Measurements from ENCODE around the gene KDM6A. TPM values are rescaled to one million over a fixed set of nuclear protein-coding genes. Genes with fewer than 3 reads are reported as not detected.

KDM6A gene
- total and polyA plus RNA-seq, 11 donors: 4.4 to 27.8 (median 13.9) TPM

GRCh38 chrX:45077748-45078424 lies 204.9 kb downstream of the KDM6A start:
- H3K9me3 ChIP-seq: no peaks in the 10 kb centered on the region
- intact Hi-C loops (cut with DNase I): loop anchor here in 2 of 10 donors (10.0 kb wide), 2 partner anchors 107 to 203 kb away; partner anchors contain the start of gene KDM6A (in 1 of the 2)
- DNase-seq (no peak), ATAC-seq (no peak)
- peaks cover 0 to 54% (median 39%) of the 10 kb centered on the region in 9 donors for H3K36me3 ChIP-seq
- WGBS, 4 donors: 88 to 96% (median 93%) methylated on average over 2 of the region's 2 CpGs
- no peaks in the 10 kb centered on the region for H3K27me3 ChIP-seq
- H3K4me1 ChIP-seq: peaks cover 0 to 28% (median 3%) of the 10 kb centered on the region in 12 donors
- H3K27ac ChIP-seq: peak overlapping the region in 1 of 12 donors; percentile 48
- H3K4me3 ChIP-seq: peak overlapping the region in 1 of 12 donors; percentile 6
- TF ChIP-seq CTCF (IDR thresholded peaks at IDR 0.05) (no peak), POLR2A (IDR thresholded peaks at IDR 0.05) (no peak)

- DNase-seq (no peak), ATAC-seq (no peak)
- H3K4me1 ChIP-seq: peaks cover 0 to 6% (median 0%) of the 10 kb centered on the region in 12 donors
- peaks cover 0 to 98% (median 57%) of the 10 kb centered on the region in 9 donors for H3K36me3 ChIP-seq
- TF ChIP-seq POLR2A (IDR thresholded peaks at IDR 0.05) (no peak), CTCF (IDR thresholded peaks at IDR 0.05) (no peak)
- H3K4me3 ChIP-seq: no peak overlapping the region
- intact Hi-C loops (cut with DNase I): no loop called here
- H3K27me3 ChIP-seq: no peaks in the 10 kb centered on the region
- 49 to 70% (median 61%) methylated on average over 2 of the region's 2 CpGs for WGBS, 4 donors
- H3K27ac ChIP-seq: no peak overlapping the region
- no peaks in the 10 kb centered on the region for H3K9me3 ChIP-seq
These were observed 210.3 kb downstream of the KDM6A start for GRCh38 chrX:45083314-45083713.

- 52 to 77% (median 66%) methylated on average over 3 of the region's 3 CpGs for WGBS, 4 donors
- no peak for TF ChIP-seq CTCF (IDR thresholded peaks at IDR 0.05)
- Histone ChIP-seq H3K27me3 (no peaks in the 10 kb centered on the region), H3K4me1 (peaks cover 0 to 5% (median 0%) of the 10 kb centered on the region in 12 donors), H3K36me3 (peaks cover 0 to 79% (median 27%) of the 10 kb centered on the region in 9 donors), H3K4me3 (no peak overlapping the region), H3K9me3 (no peaks in the 10 kb centered on the region), H3K27ac (no peak overlapping the region)
- intact Hi-C loops (cut with DNase I): no loop called here
- ATAC-seq: no peak
- no peak for DNase-seq
These were observed 237.5 kb downstream of the KDM6A start for GRCh38 chrX:45110494-45110893.

GRCh38 chrX:45126158-45126557 lies 253.2 kb downstream of the KDM6A start:
- peaks cover 0 to 2% (median 0%) of the 10 kb centered on the region in 9 donors for H3K27me3 ChIP-seq
- H3K27ac ChIP-seq: no peak overlapping the region
- no peaks in the 10 kb centered on the region for H3K36me3 ChIP-seq
- no peak for TF ChIP-seq CTCF (IDR thresholded peaks at IDR 0.05)
- no peak for TF ChIP-seq POLR2A (IDR thresholded peaks at IDR 0.05)
- H3K9me3 ChIP-seq: peaks cover 0 to 14% (median 0%) of the 10 kb centered on the region in 12 donors
- ATAC-seq (no peak), DNase-seq (no peak)
- WGBS, 4 donors: 88 to 98% (median 96%) methylated on average over 1 of the region's 1 CpG
- H3K4me3 ChIP-seq: no peak overlapping the region
- intact Hi-C loops (cut with DNase I): loop anchor here in 1 of 10 donors (10.0 kb wide), 1 partner anchor 61 kb away; no protein-coding TSS in a partner anchor
- H3K4me1 ChIP-seq: no peaks in the 10 kb centered on the region
